BJ (cell line): ENCODE results near the gene KRT33A. TPM values are rescaled to one million over a fixed set of nuclear protein-coding genes. Genes with fewer than 3 reads are reported as not detected.
A peak's percentile ranks its signal among the peaks of the same experiment; 100 is the strongest.

Experiments
- CTCF ChIA-PET: fragments of 350-600 bp; formaldehyde crosslinking; extraction: SDS; loops from one replicate; lab custom pipeline; 2021; ENCODE audit warnings: antibody characterized with exemption, inconsistent platforms; lab: Yijun Ruan, JAX
- POLR2A ChIA-PET: fragments of 300-600 bp; sonication (Branson Sonifier 250); formaldehyde crosslinking; extraction: SDS; loops from one replicate; lab custom pipeline; 2021; ENCODE audit warnings: antibody characterized with exemption; lab: Charles Lee
- DNase-seq: peaks from one replicate; pipeline ENCODE4 v3.0.0-alpha.2; 2011; ENCODE audit warnings: low read depth
- H3K27me3 ChIP-seq: 2 replicates; pipeline ENCODE4 v1.6.0; 2011; ENCODE audit warnings: low read length; ENCODE audit not compliant: control insufficient read depth, insufficient read depth
- H3K36me3 ChIP-seq: 2 replicates; pipeline ENCODE4 v1.5.1; 2011; ENCODE audit warnings: low read length; ENCODE audit not compliant: control insufficient read depth, insufficient read depth
- H3K4me3 ChIP-seq: 2 replicates; pipeline ENCODE4 v1.5.1; 2011; ENCODE audit warnings: low read depth, mild to moderate bottlenecking, control low read depth, low read length
- polyA plus RNA-seq: library from polyadenylated mRNA; depleted of rRNA; stranded (reverse); fragments of >200 nt; gene quantifications from 2 replicates; pipeline ENCODE4 v1.2.3, GENCODE V29; 2011
- TF ChIP-seq, protein P1 (sequence below): IDR thresholded peaks from 2 replicates; pipeline ENCODE4 v1.5.1; 2011; ENCODE audit warnings: low read depth, mild to moderate bottlenecking, control low read depth, inconsistent platforms, low read length, moderate library complexity; ENCODE audit not compliant: insufficient read depth

The KRT33A gene
- polyA plus RNA-seq, 1 experiment, result not detected

DNA sequence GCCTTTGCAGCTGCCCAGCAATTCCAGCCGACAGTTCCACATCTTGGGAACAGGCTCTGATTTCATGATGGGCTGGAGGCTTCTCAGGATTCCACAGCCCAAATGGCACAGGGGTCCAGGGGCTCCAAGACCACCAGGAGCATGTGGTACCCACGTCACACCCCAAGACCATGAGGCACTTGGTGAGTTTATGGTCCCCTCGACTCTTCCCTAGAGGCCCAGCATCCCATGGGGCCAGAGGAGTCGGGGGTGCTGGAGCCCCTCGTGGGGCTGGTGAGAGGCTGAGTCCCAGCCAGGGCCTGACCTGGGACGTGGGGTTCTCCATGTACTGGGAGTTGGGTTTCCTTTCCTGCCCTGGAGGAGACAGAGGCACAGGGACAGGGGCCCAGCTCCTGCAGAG is 25.0 kb downstream of the KRT33A start:
- Histone ChIP-seq H3K4me3 (no peak overlapping the region), H3K36me3 (no peaks in the 10 kb centered on the region), H3K27me3 (no peaks in the 10 kb centered on the region)
- ChIA-PET POLR2A (no interaction called here), CTCF (no interaction called here)
- TF ChIP-seq, protein P1, sequence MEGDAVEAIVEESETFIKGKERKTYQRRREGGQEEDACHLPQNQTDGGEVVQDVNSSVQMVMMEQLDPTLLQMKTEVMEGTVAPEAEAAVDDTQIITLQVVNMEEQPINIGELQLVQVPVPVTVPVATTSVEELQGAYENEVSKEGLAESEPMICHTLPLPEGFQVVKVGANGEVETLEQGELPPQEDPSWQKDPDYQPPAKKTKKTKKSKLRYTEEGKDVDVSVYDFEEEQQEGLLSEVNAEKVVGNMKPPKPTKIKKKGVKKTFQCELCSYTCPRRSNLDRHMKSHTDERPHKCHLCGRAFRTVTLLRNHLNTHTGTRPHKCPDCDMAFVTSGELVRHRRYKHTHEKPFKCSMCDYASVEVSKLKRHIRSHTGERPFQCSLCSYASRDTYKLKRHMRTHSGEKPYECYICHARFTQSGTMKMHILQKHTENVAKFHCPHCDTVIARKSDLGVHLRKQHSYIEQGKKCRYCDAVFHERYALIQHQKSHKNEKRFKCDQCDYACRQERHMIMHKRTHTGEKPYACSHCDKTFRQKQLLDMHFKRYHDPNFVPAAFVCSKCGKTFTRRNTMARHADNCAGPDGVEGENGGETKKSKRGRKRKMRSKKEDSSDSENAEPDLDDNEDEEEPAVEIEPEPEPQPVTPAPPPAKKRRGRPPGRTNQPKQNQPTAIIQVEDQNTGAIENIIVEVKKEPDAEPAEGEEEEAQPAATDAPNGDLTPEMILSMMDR, result no peak
- DNase-seq, result no peak

DNA sequence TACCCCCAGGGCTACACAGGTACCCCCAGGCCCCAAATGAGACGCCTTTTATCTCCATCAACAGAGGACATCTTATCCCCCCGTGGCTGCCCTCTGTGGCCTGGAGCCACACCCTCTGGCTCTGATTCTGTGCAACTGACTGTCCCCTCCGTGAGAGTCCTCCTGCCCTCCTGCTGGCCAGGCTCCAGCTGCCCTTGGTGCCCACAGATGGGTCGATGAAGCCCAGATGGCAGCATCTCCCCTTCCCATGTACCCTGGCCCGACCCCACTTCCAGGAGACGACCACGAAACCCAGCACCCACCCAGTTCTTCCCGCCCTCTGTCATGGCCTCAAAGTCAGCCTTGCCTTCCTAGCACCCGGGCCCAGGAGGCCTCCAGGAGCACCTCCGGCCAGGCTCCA is 25.5 kb downstream of the KRT33A start:
- no peak for DNase-seq
- ChIA-PET CTCF (no interaction called here), POLR2A (no interaction called here)
- no peaks in the 10 kb centered on the region for H3K27me3 ChIP-seq
- no peak overlapping the region for H3K4me3 ChIP-seq
- TF ChIP-seq, protein P1, result no peak
- H3K36me3 ChIP-seq, result no peaks in the 10 kb centered on the region

DNA sequence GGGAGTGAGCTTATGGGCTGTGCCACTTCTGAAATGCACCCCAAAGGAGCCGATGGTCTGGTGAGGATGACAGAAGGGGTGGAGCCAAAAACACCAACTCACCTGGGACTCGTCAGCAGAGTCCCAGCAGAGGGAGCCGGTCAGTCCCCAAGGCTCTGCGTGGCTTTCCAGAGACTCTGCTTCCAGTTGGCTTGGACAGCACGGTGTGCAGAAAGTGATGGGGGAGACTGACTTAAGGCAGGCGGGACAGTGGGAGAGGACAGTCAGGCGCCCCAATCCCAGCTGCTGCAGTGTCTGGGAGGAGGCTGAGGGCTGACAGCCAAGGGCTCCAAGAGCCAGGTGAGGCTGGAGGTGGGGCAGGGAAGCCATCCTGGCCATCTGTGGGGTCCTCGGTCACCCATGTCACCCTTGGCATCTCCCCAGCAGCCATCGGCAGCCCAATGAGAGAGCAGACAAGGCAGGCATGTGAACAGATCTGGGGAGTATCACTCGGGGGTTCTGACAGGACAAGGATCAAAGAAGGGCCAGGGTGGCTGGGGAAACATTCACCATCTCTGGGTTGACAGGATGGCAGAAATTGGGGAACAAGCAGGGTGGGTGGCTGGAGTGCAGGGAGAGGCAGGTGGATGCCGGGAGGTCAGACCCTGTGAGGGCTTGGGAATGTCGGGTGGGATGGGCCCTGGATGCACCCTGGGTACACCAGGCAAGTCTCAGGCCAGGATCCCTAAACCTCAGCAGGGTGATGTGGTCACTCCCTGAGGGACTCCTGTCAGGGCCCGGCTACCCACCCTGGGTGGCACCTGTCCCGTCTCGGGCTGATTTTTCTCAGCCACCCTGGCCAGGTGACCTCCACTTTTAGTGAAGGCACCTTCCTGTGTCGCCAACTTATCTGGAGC is 26.2 kb downstream of the KRT33A start:
- POLR2A ChIA-PET, result no interaction called here
- DNase-seq, result no peak
- CTCF ChIA-PET, result interaction anchor here (0.9 to 4.1 kb wide), 7 partner anchors 8 to 467 kb away, joined by 3 to 28 read pairs (median 4); no protein-coding TSS in a partner anchor
- no peak overlapping the region for H3K4me3 ChIP-seq
- H3K27me3 ChIP-seq, result no peaks in the 10 kb centered on the region
- TF ChIP-seq, protein P1, result peak; percentile 32; the same call in 1 of the 2 replicates
- no peaks in the 10 kb centered on the region for H3K36me3 ChIP-seq

DNA sequence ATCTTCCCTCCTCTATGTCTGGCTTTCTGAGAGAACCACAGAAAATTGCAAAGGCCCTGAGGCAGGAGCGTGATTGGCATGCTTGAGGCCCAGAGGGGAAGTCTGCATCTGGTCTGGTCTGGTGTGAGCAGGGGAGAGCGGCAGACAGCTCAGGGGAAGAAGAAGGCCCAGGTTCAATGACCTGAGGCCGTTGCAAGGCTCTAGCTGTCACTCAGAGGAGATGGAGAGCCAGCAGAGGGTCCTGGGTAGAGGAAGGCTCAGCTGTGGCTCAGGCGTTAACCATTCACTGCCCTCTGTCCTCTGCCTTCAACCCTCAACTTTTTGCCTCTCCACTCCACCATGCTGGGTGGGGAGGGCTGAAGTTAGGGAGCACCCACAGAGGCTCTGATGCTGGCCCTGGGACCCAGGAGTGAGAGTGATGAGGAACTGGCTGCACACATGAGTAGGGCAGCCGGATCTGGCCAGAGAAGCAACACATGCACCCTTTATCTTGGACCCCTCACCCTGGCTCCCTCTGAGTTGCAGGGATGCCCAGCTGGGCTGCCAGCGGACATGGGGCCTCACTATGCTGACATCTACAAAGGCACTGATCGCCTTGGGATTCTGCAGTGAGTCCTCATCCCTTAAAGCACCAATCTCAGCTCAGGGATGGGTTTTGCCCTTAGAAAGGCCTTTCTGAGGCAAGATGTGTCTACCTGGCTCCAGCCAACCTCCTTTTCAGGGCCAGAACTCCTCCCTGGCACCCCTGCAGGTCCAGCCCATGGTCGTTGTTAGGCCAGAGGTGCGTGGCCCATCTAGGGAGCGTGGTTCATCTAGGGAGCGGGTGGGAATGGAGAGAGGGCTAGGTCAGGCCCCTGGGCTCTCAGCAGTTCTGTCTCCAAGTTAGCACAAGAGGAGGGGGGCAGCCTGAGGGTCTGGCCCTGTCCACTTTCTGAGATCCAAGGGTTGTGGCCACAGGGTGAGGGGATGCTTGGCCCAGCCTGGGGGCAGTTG is 27.4 kb downstream of the KRT33A start:
- Histone ChIP-seq H3K4me3 (no peak overlapping the region), H3K36me3 (no peaks in the 10 kb centered on the region), H3K27me3 (no peaks in the 10 kb centered on the region)
- CTCF ChIA-PET, result interaction anchor here (0.7 to 4.1 kb wide), 42 partner anchors 9 to 517 kb away, joined by 3 to 28 read pairs (median 4); partner anchors contain the start of gene KRTAP16-1
- POLR2A ChIA-PET, result interaction anchor here (1.0 kb wide), 1 partner anchor 264 kb away, joined by 4 read pairs; no protein-coding TSS in a partner anchor
- DNase-seq, result no peak
- TF ChIP-seq, protein P1, result no peak
